ENCODE data around the gene SLX4. TPM values are rescaled to one million over a fixed set of nuclear protein-coding genes. Genes with fewer than 3 reads are reported as not detected.

The SLX4 gene
- total and polyA plus RNA-seq, 8 donors: 0.76 to 19.7 (median 6.0) TPM

DNA sequence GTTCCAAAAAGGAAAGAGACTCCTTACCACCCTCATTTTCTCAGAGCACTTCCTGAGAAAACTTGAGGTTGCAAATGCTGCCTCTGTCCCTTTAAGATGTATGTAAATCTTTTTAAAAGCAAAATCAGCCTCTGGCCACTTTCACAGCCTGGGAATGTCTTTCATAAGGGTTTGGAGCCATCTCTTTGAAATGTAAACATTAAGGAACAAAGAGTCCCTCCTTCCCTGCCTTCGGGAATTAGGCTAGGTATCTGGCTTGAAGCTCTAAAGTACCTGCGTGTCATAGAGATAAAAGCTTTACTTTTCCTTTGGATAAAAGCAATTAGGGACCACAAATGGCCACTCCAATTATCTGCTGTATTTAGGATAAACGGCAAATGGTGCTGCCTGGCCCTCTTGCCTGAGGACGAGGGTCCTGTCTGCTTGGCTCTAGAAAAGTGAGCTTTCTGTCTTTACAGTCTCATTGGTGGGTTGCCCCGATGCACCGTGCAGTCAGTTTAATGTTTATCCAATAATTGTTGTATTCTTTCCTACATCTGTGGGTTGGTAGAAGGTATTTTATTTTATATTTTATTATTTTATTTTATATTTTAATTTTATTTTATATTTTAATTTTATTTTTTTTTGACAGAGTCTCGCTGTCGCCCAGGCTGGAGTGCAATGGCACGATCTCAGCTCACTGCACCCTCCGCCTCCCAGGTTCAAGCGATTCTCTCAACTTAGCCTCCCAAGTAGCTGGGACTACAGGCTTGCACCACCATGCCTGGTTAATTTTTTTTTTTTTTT lies 58.1 kb downstream of the SLX4 start:
- Histone ChIP-seq H3K36me3 (peaks cover 0 to 21% (median 11%) of the 10 kb centered on the region in 4 donors), H3K4me3 (no peak overlapping the region), H3K4me1 (no peaks in the 10 kb centered on the region), H3K27ac (no peak overlapping the region), H3K9me3 (no peaks in the 10 kb centered on the region), H3K27me3 (no peaks in the 10 kb centered on the region)
- DNase-seq: no peak
- TF ChIP-seq POLR2AphosphoS5 (IDR thresholded peaks at IDR 0.05) (no peak), EP300 (IDR thresholded peaks at IDR 0.05) (no peak), POLR2A (IDR thresholded peaks at IDR 0.05) (no peak)
- TF ChIP-seq, protein P1, sequence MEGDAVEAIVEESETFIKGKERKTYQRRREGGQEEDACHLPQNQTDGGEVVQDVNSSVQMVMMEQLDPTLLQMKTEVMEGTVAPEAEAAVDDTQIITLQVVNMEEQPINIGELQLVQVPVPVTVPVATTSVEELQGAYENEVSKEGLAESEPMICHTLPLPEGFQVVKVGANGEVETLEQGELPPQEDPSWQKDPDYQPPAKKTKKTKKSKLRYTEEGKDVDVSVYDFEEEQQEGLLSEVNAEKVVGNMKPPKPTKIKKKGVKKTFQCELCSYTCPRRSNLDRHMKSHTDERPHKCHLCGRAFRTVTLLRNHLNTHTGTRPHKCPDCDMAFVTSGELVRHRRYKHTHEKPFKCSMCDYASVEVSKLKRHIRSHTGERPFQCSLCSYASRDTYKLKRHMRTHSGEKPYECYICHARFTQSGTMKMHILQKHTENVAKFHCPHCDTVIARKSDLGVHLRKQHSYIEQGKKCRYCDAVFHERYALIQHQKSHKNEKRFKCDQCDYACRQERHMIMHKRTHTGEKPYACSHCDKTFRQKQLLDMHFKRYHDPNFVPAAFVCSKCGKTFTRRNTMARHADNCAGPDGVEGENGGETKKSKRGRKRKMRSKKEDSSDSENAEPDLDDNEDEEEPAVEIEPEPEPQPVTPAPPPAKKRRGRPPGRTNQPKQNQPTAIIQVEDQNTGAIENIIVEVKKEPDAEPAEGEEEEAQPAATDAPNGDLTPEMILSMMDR (IDR thresholded peaks at IDR 0.05): no peak
- 65 to 74% (median 70%) methylated on average over 11 of the region's 11 CpGs for WGBS, 5 donors
- intact Hi-C loops (cut with DNase I; ENCODE audit: low total_unique reads): no loop called here

GRCh38 chr16:3550851-3551847 lies 60.3 kb downstream of the SLX4 start:
- TF ChIP-seq, protein P1 (IDR thresholded peaks at IDR 0.05): no peak
- TF ChIP-seq EP300 (IDR thresholded peaks at IDR 0.05) (no peak), POLR2A (IDR thresholded peaks at IDR 0.05) (no peak)
- no peaks in the 10 kb centered on the region for H3K9me3 ChIP-seq
- peaks cover 0 to 9% (median 5%) of the 10 kb centered on the region in 4 donors for H3K36me3 ChIP-seq
- no peak overlapping the region for H3K4me3 ChIP-seq
- WGBS, 5 donors: 89 to 94% (median 92%) methylated on average over 6 of the region's 6 CpGs
- H3K27ac ChIP-seq: no peak overlapping the region
- no peaks in the 10 kb centered on the region for H3K4me1 ChIP-seq
- no peak for DNase-seq
- intact Hi-C loops (cut with DNase I; ENCODE audit: low total_unique reads): no loop called here
- no peaks in the 10 kb centered on the region for H3K27me3 ChIP-seq

GRCh38 chr16:3549906-3550305 lies 61.5 kb downstream of the SLX4 start:
- WGBS, 5 donors: 96 to 100% (median 98%) methylated on average over 1 to 2 of the region's 2 CpGs; no CpG with 5 or more reads in 1 of the 5 donors
- H3K9me3 ChIP-seq: no peaks in the 10 kb centered on the region
- no peak for TF ChIP-seq POLR2AphosphoS5 (IDR thresholded peaks at IDR 0.05)
- TF ChIP-seq EP300 (IDR thresholded peaks at IDR 0.05): no peak
- TF ChIP-seq, protein P1 (IDR thresholded peaks at IDR 0.05): no peak
- intact Hi-C loops (cut with DNase I; ENCODE audit: low total_unique reads): no loop called here
- H3K27ac ChIP-seq: no peak overlapping the region
- H3K4me1 ChIP-seq: no peaks in the 10 kb centered on the region
- peaks cover 0 to 9% (median 5%) of the 10 kb centered on the region in 4 donors for H3K36me3 ChIP-seq
- H3K4me3 ChIP-seq: no peak overlapping the region
- DNase-seq: no peak
- no peaks in the 10 kb centered on the region for H3K27me3 ChIP-seq

DNA sequence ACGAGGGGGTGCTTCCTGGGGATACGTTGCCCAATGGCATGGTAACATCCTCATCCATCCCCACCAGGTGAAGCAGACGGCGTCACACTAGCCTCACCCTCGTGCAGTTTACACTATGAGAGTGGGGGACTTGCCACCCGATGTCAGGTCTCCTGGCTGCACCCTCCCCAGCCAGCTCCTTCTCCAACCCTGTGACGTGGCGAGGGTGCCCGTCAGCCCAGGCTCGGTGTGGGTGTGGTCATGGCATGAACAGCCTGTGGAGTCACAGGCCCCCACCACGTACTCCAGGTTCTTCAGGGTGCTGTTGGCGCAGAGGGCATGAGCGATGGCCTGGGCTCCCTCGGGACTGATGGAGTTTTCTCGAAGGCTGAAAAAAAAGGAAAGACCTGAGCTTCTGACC lies 62.5 kb downstream of the SLX4 start:
- WGBS, 5 donors: 85 to 92% (median 88%) methylated on average over 10 to 15 of the region's 15 CpGs
- Histone ChIP-seq H3K27ac (no peak overlapping the region), H3K9me3 (no peaks in the 10 kb centered on the region), H3K4me3 (no peak overlapping the region), H3K27me3 (no peaks in the 10 kb centered on the region), H3K4me1 (no peaks in the 10 kb centered on the region), H3K36me3 (peaks cover 0 to 9% (median 5%) of the 10 kb centered on the region in 4 donors)
- TF ChIP-seq, protein P1 (IDR thresholded peaks at IDR 0.05): no peak
- TF ChIP-seq EP300 (IDR thresholded peaks at IDR 0.05) (no peak), POLR2AphosphoS5 (IDR thresholded peaks at IDR 0.05) (no peak), POLR2A (IDR thresholded peaks at IDR 0.05) (no peak)
- intact Hi-C loops (cut with DNase I; ENCODE audit: low total_unique reads): no loop called here
- DNase-seq: no peak

Data from stomach (tissue), 9 donors.